ENCODE measurements around the gene RHBG. TPM values are rescaled to one million over a fixed set of nuclear protein-coding genes. Genes with fewer than 3 reads are reported as not detected.

Gene RHBG
- total RNA-seq, 3 donors from 2014 or later, result not detected

- DNase-seq (no peak), ATAC-seq (no peak)
- Histone ChIP-seq H3K9me3 (no peaks in the 10 kb centered on the region), H3K4me1 (ENCODE audit: low read depth) (no peaks in the 10 kb centered on the region), H3K36me3 (ENCODE audit: low read depth) (no peaks in the 10 kb centered on the region), H3K4me3 (no peak overlapping the region)
- intact Hi-C loops (cut with DNase I, micrococcal nuclease), result no loop called here
- no peak for TF ChIP-seq CTCF (IDR thresholded peaks at IDR 0.05)
Measured at GRCh38 chr1:156392452-156392853, 23.4 kb downstream of the RHBG start.

GRCh38 chr1:156393095-156393494, 24.1 kb downstream of the RHBG start:
- DNase-seq (no peak), ATAC-seq (no peak)
- intact Hi-C loops (cut with DNase I, micrococcal nuclease), result no loop called here
- Histone ChIP-seq H3K4me3 (no peak overlapping the region), H3K4me1 (ENCODE audit: low read depth) (no peaks in the 10 kb centered on the region), H3K36me3 (ENCODE audit: low read depth) (no peaks in the 10 kb centered on the region), H3K9me3 (no peaks in the 10 kb centered on the region)
- TF ChIP-seq CTCF (IDR thresholded peaks at IDR 0.05), result no peak

- no peak for ATAC-seq
- H3K9me3 ChIP-seq, result no peaks in the 10 kb centered on the region
- intact Hi-C loops (cut with DNase I, micrococcal nuclease), result no loop called here
- no peak for TF ChIP-seq CTCF (IDR thresholded peaks at IDR 0.05)
- no peak for DNase-seq
- H3K4me1 ChIP-seq (ENCODE audit: low read depth), result no peaks in the 10 kb centered on the region
- no peaks in the 10 kb centered on the region for H3K36me3 ChIP-seq (ENCODE audit: low read depth)
- H3K4me3 ChIP-seq, result no peak overlapping the region
Measured at GRCh38 chr1:156394082-156394481, 25.1 kb downstream of the RHBG start.

GRCh38 chr1:156394835-156395461, 25.9 kb downstream of the RHBG start:
- Histone ChIP-seq H3K4me3 (no peak overlapping the region), H3K4me1 (ENCODE audit: low read depth) (no peaks in the 10 kb centered on the region), H3K36me3 (ENCODE audit: low read depth) (no peaks in the 10 kb centered on the region), H3K9me3 (no peaks in the 10 kb centered on the region)
- DNase-seq, result no peak
- TF ChIP-seq CTCF (IDR thresholded peaks at IDR 0.05), result no peak
- intact Hi-C loops (cut with DNase I, micrococcal nuclease), result no loop called here
- no peak for ATAC-seq

- Histone ChIP-seq H3K9me3 (no peaks in the 10 kb centered on the region), H3K4me3 (no peak overlapping the region), H3K36me3 (ENCODE audit: low read depth) (no peaks in the 10 kb centered on the region), H3K4me1 (ENCODE audit: low read depth) (no peaks in the 10 kb centered on the region)
- TF ChIP-seq CTCF (IDR thresholded peaks at IDR 0.05), result no peak
- no peak for DNase-seq
- intact Hi-C loops (cut with DNase I, micrococcal nuclease), result no loop called here
- ATAC-seq, result no peak
Measured at GRCh38 chr1:156399355-156400125, 30.5 kb downstream of the RHBG start.
